Neural cell (in vitro differentiated cells): ENCODE measurements around the gene SPATA9.

ENCODE experiments used
- EZH2 ChIP-seq: fragments of 200-600, 300-800 bp; shearing (Covaris generic), sonication (generic); IDR thresholded peaks from 2 replicates; pipeline ENCODE4 v1.6.1; 2014; ENCODE audit warnings: antibody characterized with exemption, low read length, borderline replicate concordance, mild to moderate bottlenecking; ENCODE audit not compliant: insufficient read depth, poor library complexity, severe bottlenecking
- POLR2AphosphoS5 ChIP-seq: IDR thresholded peaks from 2 replicates; pipeline ENCODE4 v1.6.1; 2012

- TF ChIP-seq POLR2AphosphoS5 (no peak), EZH2 (no peak)
Measured at GRCh38 chr5:95668216-95668615, 14.6 kb downstream of the SPATA9 start.
